ENCODE data around the gene ARMC3.
"Not testable (repeated sequence)": the region's sequence is repeated elsewhere in the genome, so short reads cannot be mapped to it uniquely, and the experiment has no call there.

ARMC3 gene

DNA sequence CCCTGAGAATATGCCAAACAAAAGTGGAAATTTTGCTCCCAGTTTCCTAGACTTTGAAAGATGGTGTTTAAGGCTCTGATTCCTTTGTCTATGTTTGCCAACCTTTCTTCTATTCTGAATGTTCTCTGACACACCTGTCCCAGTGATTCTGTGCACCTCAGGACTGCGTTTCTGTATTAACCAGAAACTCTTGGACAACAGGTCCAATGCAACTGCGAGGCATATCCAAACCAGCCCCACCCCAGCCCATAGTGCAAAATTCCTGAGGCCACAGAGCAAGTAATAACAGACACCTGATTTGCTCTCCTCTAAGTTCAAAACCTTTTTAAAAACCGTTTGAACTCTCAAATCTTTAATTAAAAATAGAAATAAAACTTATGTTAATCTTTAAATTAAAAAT, 130.5 kb downstream of the ARMC3 start:
- TF ChIP-seq, protein P1, sequence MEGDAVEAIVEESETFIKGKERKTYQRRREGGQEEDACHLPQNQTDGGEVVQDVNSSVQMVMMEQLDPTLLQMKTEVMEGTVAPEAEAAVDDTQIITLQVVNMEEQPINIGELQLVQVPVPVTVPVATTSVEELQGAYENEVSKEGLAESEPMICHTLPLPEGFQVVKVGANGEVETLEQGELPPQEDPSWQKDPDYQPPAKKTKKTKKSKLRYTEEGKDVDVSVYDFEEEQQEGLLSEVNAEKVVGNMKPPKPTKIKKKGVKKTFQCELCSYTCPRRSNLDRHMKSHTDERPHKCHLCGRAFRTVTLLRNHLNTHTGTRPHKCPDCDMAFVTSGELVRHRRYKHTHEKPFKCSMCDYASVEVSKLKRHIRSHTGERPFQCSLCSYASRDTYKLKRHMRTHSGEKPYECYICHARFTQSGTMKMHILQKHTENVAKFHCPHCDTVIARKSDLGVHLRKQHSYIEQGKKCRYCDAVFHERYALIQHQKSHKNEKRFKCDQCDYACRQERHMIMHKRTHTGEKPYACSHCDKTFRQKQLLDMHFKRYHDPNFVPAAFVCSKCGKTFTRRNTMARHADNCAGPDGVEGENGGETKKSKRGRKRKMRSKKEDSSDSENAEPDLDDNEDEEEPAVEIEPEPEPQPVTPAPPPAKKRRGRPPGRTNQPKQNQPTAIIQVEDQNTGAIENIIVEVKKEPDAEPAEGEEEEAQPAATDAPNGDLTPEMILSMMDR (IDR thresholded peaks at IDR 0.05) = no peak
- no peak for TF ChIP-seq ZFX (IDR thresholded peaks at IDR 0.05; ENCODE audit: borderline replicate concordance)
- no peak overlapping the region for H3K27ac ChIP-seq

DNA sequence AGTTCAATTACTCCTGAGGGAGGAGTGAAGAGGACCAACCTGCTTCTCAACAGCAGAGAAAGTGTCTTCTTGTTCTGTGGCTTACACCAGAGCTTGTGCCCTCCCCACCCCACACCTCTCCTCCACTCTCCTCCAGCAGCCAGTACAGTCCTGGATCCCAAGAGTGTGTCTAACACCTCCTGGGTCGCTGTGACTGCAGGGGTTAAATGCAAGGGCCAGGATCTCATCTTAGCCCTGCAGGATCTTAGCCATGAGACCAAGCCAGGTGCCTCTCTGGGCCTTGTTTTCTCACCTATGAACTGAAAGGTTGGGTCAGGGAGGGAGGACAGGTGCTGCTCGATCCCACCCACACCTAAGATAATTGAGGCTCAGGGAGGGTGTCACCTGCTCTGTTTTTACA, 133.1 kb downstream of the ARMC3 start:
- no peak overlapping the region for H3K27ac ChIP-seq
- TF ChIP-seq, protein P1 (IDR thresholded peaks at IDR 0.05) = no peak
- TF ChIP-seq ZFX (IDR thresholded peaks at IDR 0.05; ENCODE audit: borderline replicate concordance) = no peak

DNA sequence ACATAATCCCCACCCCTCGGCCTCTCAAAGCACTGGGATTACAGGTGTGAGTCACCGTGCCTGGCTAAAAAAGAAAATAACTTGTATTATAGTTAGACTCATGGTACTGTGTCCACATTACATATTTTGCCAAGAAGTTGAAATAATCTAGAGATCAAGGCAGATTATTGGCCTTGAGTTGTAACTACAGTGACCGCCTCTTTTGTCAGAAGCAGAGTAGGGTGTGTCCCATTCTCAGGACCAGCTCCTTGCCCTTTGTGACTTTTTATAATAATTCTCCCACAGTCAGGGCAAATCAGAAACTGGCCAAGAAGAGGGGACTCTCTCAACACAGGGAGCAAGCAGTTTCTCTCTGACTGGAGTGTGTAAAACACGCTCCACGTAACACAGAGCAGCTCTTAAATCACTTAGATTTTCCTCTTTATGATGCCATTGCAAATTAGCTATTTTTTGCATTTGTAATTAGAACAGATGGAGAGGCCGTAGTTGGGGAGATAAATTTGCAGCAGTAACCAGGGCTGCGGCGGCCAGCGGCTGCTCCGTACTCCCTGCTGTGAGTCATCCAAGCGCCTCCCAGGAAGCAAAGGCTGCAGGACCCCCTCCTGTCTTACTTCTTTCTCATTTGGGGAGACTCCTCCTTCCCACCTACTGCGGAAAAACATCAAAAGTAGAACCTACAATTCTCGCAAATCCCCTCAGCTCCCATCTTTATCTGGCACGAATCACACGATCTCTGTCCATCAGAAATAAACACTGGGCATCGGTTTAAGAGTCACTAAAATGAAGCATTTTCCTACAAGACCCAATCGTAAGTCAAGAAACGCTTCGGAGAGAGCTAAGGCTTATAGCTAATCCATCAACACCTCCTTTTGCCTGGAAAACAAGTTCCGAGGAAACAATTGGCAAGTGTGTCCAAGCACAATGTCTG, 135.5 kb downstream of the ARMC3 start:
- H3K27ac ChIP-seq = no peak overlapping the region
- TF ChIP-seq ZFX (IDR thresholded peaks at IDR 0.05; ENCODE audit: borderline replicate concordance) = no peak
- TF ChIP-seq, protein P1 (IDR thresholded peaks at IDR 0.05) = no peak

DNA sequence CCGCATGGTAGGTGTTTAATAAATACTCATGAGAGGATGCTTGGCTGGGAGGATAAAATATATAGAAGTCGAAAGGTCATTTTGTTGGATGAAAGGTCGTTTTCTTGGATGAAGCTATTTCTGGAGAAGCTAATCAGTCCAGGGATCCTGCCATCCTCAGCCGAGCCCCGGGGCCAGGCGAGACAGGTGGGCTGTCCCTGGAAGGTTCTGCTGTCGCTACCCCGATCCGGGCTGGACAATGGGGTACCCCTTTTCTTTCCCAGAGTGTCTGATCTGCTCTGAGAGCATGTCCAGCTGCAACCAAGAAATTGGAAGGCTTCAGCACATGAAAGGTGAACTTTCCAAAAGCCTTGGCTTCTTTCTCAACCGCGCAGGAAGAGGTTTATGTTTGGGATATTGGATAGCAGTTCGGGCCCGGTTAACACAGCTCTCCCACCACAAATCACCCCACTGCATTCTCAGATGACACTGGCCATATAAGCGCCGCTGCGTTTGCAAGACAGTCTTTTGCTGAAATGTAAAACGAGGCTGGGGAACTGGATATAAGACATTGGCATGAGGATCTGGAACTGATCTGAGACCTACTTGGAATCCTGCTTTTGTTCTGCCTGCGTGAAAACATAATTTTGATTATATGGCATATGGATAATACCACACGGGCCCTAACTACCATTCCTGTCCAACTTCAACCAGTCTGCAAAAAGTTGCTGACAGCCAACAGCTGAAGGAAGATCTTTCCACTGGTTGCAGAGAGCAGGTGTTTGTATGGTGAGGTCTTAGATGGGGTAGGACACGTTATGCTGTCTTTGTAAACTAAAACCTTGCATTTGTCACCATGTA, 136.3 kb downstream of the ARMC3 start:
- no peak for TF ChIP-seq ZFX (IDR thresholded peaks at IDR 0.05; ENCODE audit: borderline replicate concordance)
- TF ChIP-seq, protein P1 (IDR thresholded peaks at IDR 0.05) = no peak
- no peak overlapping the region for H3K27ac ChIP-seq

DNA sequence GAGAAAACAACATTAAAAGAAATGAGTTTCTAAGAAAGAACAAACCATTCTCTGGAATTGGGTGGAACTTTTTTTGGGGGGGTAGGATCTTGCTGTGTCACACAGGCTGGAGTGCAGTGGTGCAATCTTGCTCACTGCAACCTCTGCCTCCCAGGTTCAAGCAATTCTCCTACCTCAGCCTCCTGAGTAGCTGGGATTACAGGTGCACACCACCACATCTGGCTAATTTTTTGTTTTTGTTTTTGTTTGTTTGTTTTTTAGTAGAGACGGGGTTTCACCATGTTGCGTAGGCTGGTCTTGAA, 136.9 kb downstream of the ARMC3 start:
- H3K27ac ChIP-seq = not testable (repeated sequence)

DNA sequence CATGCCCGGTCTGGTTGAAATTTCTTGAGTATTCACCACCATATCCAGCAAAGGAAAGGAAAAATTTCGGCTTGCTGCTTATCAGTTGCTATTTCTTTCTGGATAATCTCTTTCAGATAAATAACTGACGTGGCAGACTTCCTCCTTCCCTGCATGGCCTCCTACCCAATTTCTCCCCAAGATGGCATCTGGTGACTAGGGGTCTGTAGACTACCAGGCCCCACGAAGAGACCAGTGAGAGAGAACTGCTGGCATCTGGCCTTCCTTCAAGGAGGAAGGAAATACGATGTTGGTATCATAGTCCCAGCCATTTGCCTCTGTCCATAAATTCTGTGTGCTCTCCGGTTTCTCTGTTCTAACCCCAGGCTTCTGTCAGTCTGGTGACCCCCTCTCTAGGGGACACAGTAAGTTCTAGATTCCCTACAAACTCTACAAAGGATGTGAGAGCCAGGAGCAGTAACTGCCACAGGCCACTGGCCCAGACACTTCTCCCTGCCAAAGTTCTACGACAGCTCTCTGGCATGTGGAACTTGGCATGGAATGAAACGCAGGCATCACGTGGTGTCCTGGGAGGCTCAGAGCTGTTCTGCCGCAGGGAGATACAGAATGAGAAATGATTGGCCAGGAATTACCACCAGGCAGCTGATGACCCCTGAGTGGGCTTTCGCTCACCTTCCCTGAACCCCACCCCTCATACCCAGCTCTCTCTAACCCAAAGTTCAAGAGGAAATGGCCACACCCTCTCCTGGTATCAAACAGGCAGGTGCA, 137.5 kb downstream of the ARMC3 start:
- TF ChIP-seq, protein P1 (IDR thresholded peaks at IDR 0.05) = no peak
- TF ChIP-seq ZFX (IDR thresholded peaks at IDR 0.05; ENCODE audit: borderline replicate concordance) = no peak
- H3K27ac ChIP-seq = no peak overlapping the region

DNA sequence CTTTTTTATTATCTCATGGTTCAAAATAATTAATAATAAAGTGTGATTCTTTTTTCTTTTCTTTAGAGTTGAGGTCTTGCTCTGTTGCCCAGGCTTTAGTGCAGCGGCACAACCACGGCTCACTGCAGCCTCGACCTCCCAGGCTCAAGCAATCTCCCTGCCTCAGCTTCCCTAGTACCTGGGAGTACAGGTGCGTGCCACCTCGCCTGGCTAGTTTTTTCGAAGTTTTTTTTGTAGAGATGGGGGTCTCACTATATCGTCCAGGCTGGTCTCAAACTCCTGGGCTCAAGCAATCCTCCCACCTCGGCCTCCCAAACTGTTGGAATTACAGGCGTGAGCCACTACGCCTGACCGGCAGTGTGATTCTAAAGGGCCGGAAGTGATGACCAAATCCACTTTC, 139.5 kb downstream of the ARMC3 start:
- H3K27ac ChIP-seq = no peak overlapping the region
- TF ChIP-seq ZFX (IDR thresholded peaks at IDR 0.05; ENCODE audit: borderline replicate concordance) = no peak
- TF ChIP-seq, protein P1 (IDR thresholded peaks at IDR 0.05) = no peak

Data from 22Rv1 (cell line).